ENCODE measurements around the gene FSTL5. TPM values are rescaled to one million over a fixed set of nuclear protein-coding genes. Genes with fewer than 3 reads are reported as not detected.

The FSTL5 gene
- total and polyA plus RNA-seq, 2 of the 8 experiments (the other 6 are each of a cell fraction or from before 2014, with no cell fraction given) = 0.09 to 0.32 TPM

DNA sequence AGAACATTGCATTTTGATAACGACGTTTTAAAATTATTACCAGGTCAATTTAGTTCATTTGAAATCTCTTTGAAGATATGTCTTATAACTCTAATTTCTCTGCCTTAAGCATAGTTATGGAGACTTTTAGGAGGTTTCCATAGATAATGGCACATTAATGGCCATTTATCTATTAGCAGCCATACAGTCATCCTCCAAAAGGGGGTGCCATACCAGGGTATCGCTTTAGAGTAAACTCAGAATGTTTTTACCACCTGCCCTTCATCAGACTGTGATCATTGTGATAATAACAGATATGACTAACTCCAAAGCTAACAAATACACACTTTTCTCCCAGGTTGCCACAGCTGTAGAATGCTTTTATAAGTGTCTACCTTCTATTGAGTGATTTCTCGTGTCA is 461.5 kb downstream of the FSTL5 start:
- H3K4me1 ChIP-seq (replicated peaks in 1 of 4; ENCODE audit: control insufficient read depth in 3 of 4, insufficient read depth in 4 of 4, low read length in 3 of 4) = no peaks in the 10 kb centered on the region
- H3K4ac ChIP-seq (replicated peaks; ENCODE audit: insufficient read length, low read depth, low read length) = no peak overlapping the region
- H2BK12ac ChIP-seq (ENCODE audit: low read depth, low read length) = no peak overlapping the region
- H3K56ac ChIP-seq (replicated peaks; ENCODE audit: insufficient read length, low read depth, low read length) = no peak overlapping the region
- no peak overlapping the region for H3K23ac ChIP-seq (ENCODE audit: insufficient read length)
- H3K36me3 ChIP-seq (ENCODE audit: control insufficient read depth in 2 of 4, insufficient read depth in 4 of 4, low read length in 3 of 4) = no peaks in the 10 kb centered on the region
- no peak overlapping the region for H2BK20ac ChIP-seq (ENCODE audit: low read length)
- WGBS, 2 experiments (ENCODE audit: extremely low coverage in 1 of 2, insufficient coverage in 1 of 2, insufficient read length in 1 of 2, insufficient replicate concordance in 2 of 2, low coverage in 1 of 2, low lambda C conversion rate in 2 of 2, missing lambda C conversion rate in 1 of 2) = 87% methylated on average over 4 of the region's 4 CpGs; no CpG with 5 or more reads in 1 of the 2 experiments
- ChIA-PET CTCF (ENCODE audit: partially characterized antibody) (interaction anchor here (0.6 to 1.2 kb wide), 7 partner anchors 12 to 507 kb away, joined by 3 to 5 read pairs (median 3); no protein-coding TSS in a partner anchor), POLR2A (ENCODE audit: partially characterized antibody) (no interaction called here)
- no peak overlapping the region for H2BK120ac ChIP-seq (replicated peaks; ENCODE audit: low read depth, low read length)
- H3K9me3 ChIP-seq (ENCODE audit: insufficient read depth in 2 of 2, low read depth in 1 of 2, low read length in 1 of 2) = no peaks in the 10 kb centered on the region
- H3K79me2 ChIP-seq (ENCODE audit: control insufficient read depth in 1 of 2, insufficient read depth in 2 of 2, low read length in 2 of 2) = no peaks in the 10 kb centered on the region
- no peak overlapping the region for H2BK5ac ChIP-seq (ENCODE audit: low read depth, low read length)
- H2AK5ac ChIP-seq (ENCODE audit: low read depth, low read length) = no peak overlapping the region
- DNase-seq (ENCODE audit: low read depth in 1 of 2, low spot score in 2 of 2) (no peak), FAIRE-seq (peak; percentile 52)
- H3K23me2 ChIP-seq (ENCODE audit: low read depth, low read length) = no peaks in the 10 kb centered on the region
- H2AFZ ChIP-seq (ENCODE audit: low read length) = no peak overlapping the region
- no peak overlapping the region for H3K27ac ChIP-seq (ENCODE audit: low read depth, low read length)
- no peak overlapping the region for H3K9ac ChIP-seq (replicated peaks in 1 of 4; ENCODE audit: extremely low read depth in 1 of 4, low read depth in 3 of 4, low read length in 3 of 4)
- no peak overlapping the region for H3K14ac ChIP-seq (ENCODE audit: insufficient read length)
- no peak overlapping the region for H4K8ac ChIP-seq (ENCODE audit: extremely low read depth, insufficient read depth, low read length)
- H4K20me1 ChIP-seq (replicated peaks in 1 of 2; ENCODE audit: control insufficient read depth in 1 of 2, insufficient read depth in 2 of 2, low read length in 2 of 2) = no peaks in the 10 kb centered on the region
- H4K91ac ChIP-seq (replicated peaks; ENCODE audit: insufficient read length, low read length) = no peak overlapping the region
- no peak overlapping the region for H4K5ac ChIP-seq (ENCODE audit: insufficient read length, low read depth, low read length)
- H3K27me3 ChIP-seq (replicated peaks in 1 of 4; ENCODE audit: control insufficient read depth in 3 of 4, extremely low read depth in 1 of 4, insufficient read depth in 3 of 4, low read length in 3 of 4) = no peaks in the 10 kb centered on the region
- no peak overlapping the region for H3K18ac ChIP-seq (ENCODE audit: extremely low read depth, low read length)
- H3K4me3 ChIP-seq (ENCODE audit: extremely low read depth in 1 of 4, insufficient read depth in 2 of 4, low read depth in 3 of 4, low read length in 4 of 4) = no peak overlapping the region
- H3K4me2 ChIP-seq (ENCODE audit: insufficient read depth in 1 of 2, low read depth in 2 of 2, low read length in 2 of 2) = no peak overlapping the region
- no peaks in the 10 kb centered on the region for H3K79me1 ChIP-seq (ENCODE audit: low read depth, low read length)
- no peak overlapping the region for H2BK15ac ChIP-seq (ENCODE audit: low read length)
- TF ChIP-seq, protein P1, sequence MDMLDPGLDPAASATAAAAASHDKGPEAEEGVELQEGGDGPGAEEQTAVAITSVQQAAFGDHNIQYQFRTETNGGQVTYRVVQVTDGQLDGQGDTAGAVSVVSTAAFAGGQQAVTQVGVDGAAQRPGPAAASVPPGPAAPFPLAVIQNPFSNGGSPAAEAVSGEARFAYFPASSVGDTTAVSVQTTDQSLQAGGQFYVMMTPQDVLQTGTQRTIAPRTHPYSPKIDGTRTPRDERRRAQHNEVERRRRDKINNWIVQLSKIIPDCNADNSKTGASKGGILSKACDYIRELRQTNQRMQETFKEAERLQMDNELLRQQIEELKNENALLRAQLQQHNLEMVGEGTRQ (IDR thresholded peaks at IDR 0.05; ENCODE audit: low read length) = no peak

Data from H1 (cell line).